Astrocyte (in vitro differentiated cells and primary cell): ENCODE results near the gene CALY. TPM values are rescaled to one million over a fixed set of nuclear protein-coding genes. Genes with fewer than 3 reads are reported as not detected.

Experiments used
- DNase-seq: peaks from one replicate; pipeline ENCODE4 v3.0.0-alpha.2; 2010; ENCODE audit warnings: low read depth
- FAIRE-seq: peaks from 2 replicates; lab custom pipeline; 2011; peaks lifted over from hg19 to GRCh38; lab: Jason Lieb, UNC
- H2AFZ ChIP-seq: 2 replicates; pipeline ENCODE4 v1.6.0; 2012; ENCODE audit warnings: low read depth, low read length, inconsistent platforms
- H3K27ac ChIP-seq: 2 replicates; pipeline ENCODE4 v1.5.1; 2011; ENCODE audit warnings: low read depth, low read length, inconsistent platforms
- H3K27me3 ChIP-seq: 2 replicates; pipeline ENCODE4 v1.6.0; 2011; ENCODE audit warnings: low read length, inconsistent platforms; ENCODE audit not compliant: insufficient read depth
- H3K36me3 ChIP-seq: 2 replicates; pipeline ENCODE4 v1.5.1; 2011; ENCODE audit warnings: low read length, inconsistent platforms; ENCODE audit not compliant: insufficient read depth
- H3K4me1 ChIP-seq: 2 replicates; pipeline ENCODE4 v1.5.1; 2011; ENCODE audit warnings: low read length, inconsistent platforms; ENCODE audit not compliant: insufficient read depth
- H3K4me2 ChIP-seq: 2 replicates; pipeline ENCODE4 v1.6.0; 2012; ENCODE audit warnings: low read length, inconsistent platforms
- H3K4me3 ChIP-seq: 2 replicates; pipeline ENCODE4 v1.5.1; 2011; ENCODE audit warnings: low read depth, mild to moderate bottlenecking, low read length, inconsistent platforms; ENCODE audit not compliant: insufficient read depth
- H3K79me2 ChIP-seq: 2 replicates; pipeline ENCODE4 v1.6.0; 2012; ENCODE audit warnings: mild to moderate bottlenecking, low read length, inconsistent platforms; ENCODE audit not compliant: insufficient read depth
- H3K9ac ChIP-seq: 2 replicates; pipeline ENCODE4 v1.6.0; 2012; ENCODE audit warnings: mild to moderate bottlenecking, low read length, inconsistent platforms
- H3K9me3 ChIP-seq: 2 replicates; pipeline ENCODE4 v1.5.1; 2012; ENCODE audit warnings: low read depth, mild to moderate bottlenecking, low read length, inconsistent platforms; ENCODE audit not compliant: insufficient read depth
- H4K20me1 ChIP-seq: 2 replicates; pipeline ENCODE4 v1.6.0; 2012; ENCODE audit warnings: low read length, inconsistent platforms; ENCODE audit not compliant: insufficient read depth
- H3K27ac Mint-ChIP-seq: one replicate; pipeline ENCODE4 v1.8.0; 2021; ENCODE audit warnings: mild to moderate bottlenecking, mixed read lengths; ENCODE audit not compliant: unreplicated experiment
- H3K27me3 Mint-ChIP-seq: one replicate; pipeline ENCODE4 v1.8.0; 2021; ENCODE audit warnings: low read depth, mixed read lengths; ENCODE audit not compliant: unreplicated experiment
- H3K36me3 Mint-ChIP-seq: one replicate; pipeline ENCODE4 v1.8.0; 2021; ENCODE audit warnings: low read depth, mixed read lengths; ENCODE audit not compliant: unreplicated experiment
- H3K4me1 Mint-ChIP-seq: one replicate; pipeline ENCODE4 v1.8.0; 2021; ENCODE audit warnings: low read depth, mixed read lengths; ENCODE audit not compliant: unreplicated experiment
- H3K4me3 Mint-ChIP-seq: one replicate; pipeline ENCODE4 v1.8.0; 2021; ENCODE audit warnings: mild to moderate bottlenecking, moderate library complexity, mixed read lengths; ENCODE audit not compliant: unreplicated experiment
- H3K9me3 Mint-ChIP-seq: one replicate; pipeline ENCODE4 v1.8.0; 2021; ENCODE audit warnings: mild to moderate bottlenecking, mixed read lengths; ENCODE audit not compliant: unreplicated experiment
- CTCF ChIP-seq: IDR thresholded peaks from 2 replicates; pipeline ENCODE4 v1.5.1; 2011; ENCODE audit warnings: low read depth, mild to moderate bottlenecking, inconsistent platforms, low read length, moderate library complexity; ENCODE audit not compliant: insufficient read depth
- EZH2 ChIP-seq: IDR thresholded peaks from 2 replicates; pipeline ENCODE4 v1.6.1; 2012; ENCODE audit warnings: mild to moderate bottlenecking, low read length, inconsistent platforms; ENCODE audit not compliant: insufficient read depth
- total RNA-seq: library from RNA; stranded (reverse); gene quantifications from 2 replicates; pipeline ENCODE4 v1.2.1, GENCODE V29; 2021

Gene CALY
- total RNA-seq, 1 donor from 2014 or later: 1.1 TPM

- Histone ChIP-seq H3K27ac (no peak overlapping the region), H2AFZ (no peak overlapping the region), H3K4me2 (no peak overlapping the region), H4K20me1 (no peaks in the 10 kb centered on the region), H3K9me3 (no peaks in the 10 kb centered on the region), H3K9ac (no peak overlapping the region), H3K79me2 (no peaks in the 10 kb centered on the region), H3K4me3 (no peak overlapping the region), H3K36me3 (no peaks in the 10 kb centered on the region), H3K27me3 (peaks cover 37% of the 10 kb centered on the region), H3K4me1 (peaks cover 24% of the 10 kb centered on the region)
- Mint-ChIP-seq H3K4me1 (no peaks in the 10 kb centered on the region), H3K4me3 (no peak overlapping the region), H3K27ac (no peak overlapping the region), H3K36me3 (peaks cover 2% of the 10 kb centered on the region), H3K27me3 (peaks cover 37% of the 10 kb centered on the region), H3K9me3 (peaks cover 4% of the 10 kb centered on the region)
- no peak for FAIRE-seq
- TF ChIP-seq EZH2 (no peak), CTCF (no peak)
- no peak for DNase-seq
These were observed 3.6 kb downstream of the CALY start for GRCh38 chr10:133332936-133333699.

- H4K20me1 ChIP-seq: no peaks in the 10 kb centered on the region
- H3K4me1 ChIP-seq: peaks cover 30% of the 10 kb centered on the region
- TF ChIP-seq EZH2 (no peak), CTCF (peak; percentile 86)
- Mint-ChIP-seq H3K27me3 (peaks cover 52% of the 10 kb centered on the region), H3K27ac (peak overlapping the region; percentile 48), H3K4me3 (no peak overlapping the region), H3K9me3 (peaks cover 4% of the 10 kb centered on the region), H3K36me3 (peaks cover 2% of the 10 kb centered on the region), H3K4me1 (peaks cover 7% of the 10 kb centered on the region)
- peak overlapping the region; percentile 2 for H3K27ac ChIP-seq
- peak overlapping the region; percentile 80 for H3K4me2 ChIP-seq
- no peak overlapping the region for H3K4me3 ChIP-seq
- H2AFZ ChIP-seq: peak overlapping the region; percentile 44
- no peaks in the 10 kb centered on the region for H3K9me3 ChIP-seq
- no peaks in the 10 kb centered on the region for H3K79me2 ChIP-seq
- no peaks in the 10 kb centered on the region for H3K36me3 ChIP-seq
- H3K27me3 ChIP-seq: peaks cover 31% of the 10 kb centered on the region
- FAIRE-seq (no peak), DNase-seq (peak; percentile 79)
- peak overlapping the region; percentile 29 for H3K9ac ChIP-seq
These were observed 7.0 kb downstream of the CALY start for GRCh38 chr10:133329491-133330202.
